ENCODE results near the gene CHD9NB.

CHD9NB gene

GRCh38 chr16:53031323-53031942, 21.3 kb downstream of the CHD9NB start:
- DNase-seq (ENCODE audit: low read depth in 2 of 2), result no peak

- DNase-seq (ENCODE audit: low read depth in 2 of 2), result no peak
Observed at GRCh38 chr16:53029971-53030370, 22.7 kb downstream of the CHD9NB start.

- DNase-seq (ENCODE audit: low read depth in 2 of 2), result no peak
Observed at GRCh38 chr16:53024045-53024444, 28.7 kb downstream of the CHD9NB start.

- no peak for DNase-seq (ENCODE audit: low read depth in 2 of 2)
Observed at GRCh38 chr16:53022374-53022773, 30.3 kb downstream of the CHD9NB start.

GRCh38 chr16:53018834-53019416, 33.8 kb downstream of the CHD9NB start:
- no peak for DNase-seq (ENCODE audit: low read depth in 2 of 2)

- DNase-seq (ENCODE audit: low read depth in 2 of 2), result no peak
Observed at GRCh38 chr16:53014287-53014686, 38.4 kb downstream of the CHD9NB start.

- no peak for DNase-seq (ENCODE audit: low read depth in 2 of 2)
Observed at GRCh38 chr16:53007095-53007494, 45.6 kb downstream of the CHD9NB start.

GRCh38 chr16:52997922-52998321, 54.8 kb downstream of the CHD9NB start:
- DNase-seq (ENCODE audit: low read depth in 2 of 2), result no peak

GRCh38 chr16:52994942-52995341, 57.8 kb downstream of the CHD9NB start:
- DNase-seq (ENCODE audit: low read depth in 2 of 2), result no peak

- no peak for DNase-seq (ENCODE audit: low read depth in 2 of 2)
Observed at GRCh38 chr16:52993179-52993578, 59.5 kb downstream of the CHD9NB start.

GRCh38 chr16:52991572-52991971, 61.1 kb downstream of the CHD9NB start:
- no peak for DNase-seq (ENCODE audit: low read depth in 2 of 2)

Measured in stimulated activated CD8-positive, alpha-beta memory T cell treated with anti-CD3 and anti-CD28 coated beads, Interleukin-15, amount 100 ng/mL, for 4 hours (primary cell).